WTC11 (cell line): ENCODE data around the gene MYOM1.

Experiments used
- ATF6 ChIP-seq: sonication (generic); formaldehyde crosslinking; IDR thresholded peaks from 2 replicates; pipeline ENCODE4 v1.8.1; 2023; ENCODE audit warnings: mild to moderate bottlenecking, missing genetic modification reagents
- E2F5 ChIP-seq: sonication (generic); formaldehyde crosslinking; IDR thresholded peaks from 2 replicates; pipeline ENCODE4 v1.8.1; 2022; ENCODE audit warnings: mild to moderate bottlenecking, moderate library complexity, missing genetic modification reagents
- ESRRA ChIP-seq: sonication (generic); formaldehyde crosslinking; IDR thresholded peaks from 2 replicates; pipeline ENCODE4 v1.8.1; 2022; ENCODE audit warnings: mild to moderate bottlenecking, missing genetic modification reagents, borderline replicate concordance
- MAX ChIP-seq: sonication (generic); formaldehyde crosslinking; IDR thresholded peaks from 2 replicates; pipeline ENCODE4 v1.8.0; 2022; ENCODE audit warnings: mild to moderate bottlenecking, missing genetic modification reagents
- TP53 ChIP-seq: sonication (generic); formaldehyde crosslinking; IDR thresholded peaks from 2 replicates; pipeline ENCODE4 v1.8.1; 2023; ENCODE audit warnings: mild to moderate bottlenecking, missing genetic modification reagents
- ZNF423 ChIP-seq: fragments of 250-450 bp; sonication (Bioruptor Pico); IDR thresholded peaks from 2 replicates; pipeline ENCODE4 v2.1.2; 2022; ENCODE audit warnings: mild to moderate bottlenecking, moderate library complexity
- TF ChIP-seq, protein P1 (sequence below): fragments of 200-600 bp; IDR thresholded peaks from 2 replicates; pipeline ENCODE4 v1.8.0; 2022; ENCODE audit warnings: antibody characterized with exemption
- TF ChIP-seq, protein P2 (sequence below): sonication (generic); formaldehyde crosslinking; IDR thresholded peaks from 2 replicates; pipeline ENCODE4 v1.8.1; 2022; ENCODE audit warnings: low read depth, mild to moderate bottlenecking, moderate library complexity, missing genetic modification reagents, borderline replicate concordance
- TF ChIP-seq, protein P3 (sequence below): sonication (generic); formaldehyde crosslinking; IDR thresholded peaks from 2 replicates; pipeline ENCODE4 v1.8.1; 2023; ENCODE audit warnings: mild to moderate bottlenecking, missing genetic modification reagents, moderate library complexity
- TF ChIP-seq, protein P4 (sequence below): sonication (generic); formaldehyde crosslinking; conservative IDR thresholded peaks from 2 replicates; pipeline ENCODE4 v1.8.1; 2023; ENCODE audit warnings: mild to moderate bottlenecking, low read depth, missing genetic modification reagents, moderate library complexity

DNA sequence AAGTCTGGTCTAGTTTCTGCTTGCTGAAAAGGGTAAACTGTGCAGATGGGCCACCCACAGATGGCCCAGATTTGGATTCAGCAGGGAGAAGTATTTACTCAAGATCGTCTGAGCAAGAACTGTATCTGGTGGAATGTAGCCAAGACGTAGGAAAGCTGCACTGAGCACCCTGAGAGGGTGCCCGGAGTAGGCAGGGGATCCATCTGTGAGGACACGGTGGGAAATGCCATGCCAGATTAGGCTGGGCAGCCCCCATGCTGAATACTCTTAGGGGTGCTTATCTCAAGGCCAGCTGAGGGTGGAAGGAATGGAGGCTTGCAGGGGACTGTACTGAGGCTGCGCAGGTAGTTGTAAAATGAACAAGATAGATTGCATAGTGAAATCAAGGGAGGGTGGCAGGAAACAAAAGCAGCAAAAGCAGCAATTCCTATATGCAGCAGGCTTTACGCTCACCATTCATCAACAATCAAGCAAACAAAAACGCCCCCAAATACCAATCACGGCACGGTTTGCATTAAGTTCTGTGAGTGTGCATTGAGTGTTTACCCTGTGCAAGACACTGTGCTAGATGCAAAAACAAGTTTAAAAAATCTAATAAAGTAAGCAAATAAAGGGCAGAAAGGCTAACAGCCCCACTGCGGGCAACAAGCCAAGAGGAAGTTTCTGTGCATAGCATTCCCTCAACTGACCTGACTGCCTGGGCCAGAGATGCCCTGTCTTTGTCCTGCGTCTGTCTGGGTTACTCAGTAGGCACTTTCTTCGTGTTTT, 174.7 kb downstream of the MYOM1 start:
- TF ChIP-seq E2F5 (CRISPR knock-in tag) (no peak), ESRRA (no peak), ZNF423 (no peak), TP53 (CRISPR knock-in tag) (no peak), ATF6 (CRISPR knock-in tag) (no peak), MAX (CRISPR knock-in tag) (no peak)
- TF ChIP-seq, protein P1, sequence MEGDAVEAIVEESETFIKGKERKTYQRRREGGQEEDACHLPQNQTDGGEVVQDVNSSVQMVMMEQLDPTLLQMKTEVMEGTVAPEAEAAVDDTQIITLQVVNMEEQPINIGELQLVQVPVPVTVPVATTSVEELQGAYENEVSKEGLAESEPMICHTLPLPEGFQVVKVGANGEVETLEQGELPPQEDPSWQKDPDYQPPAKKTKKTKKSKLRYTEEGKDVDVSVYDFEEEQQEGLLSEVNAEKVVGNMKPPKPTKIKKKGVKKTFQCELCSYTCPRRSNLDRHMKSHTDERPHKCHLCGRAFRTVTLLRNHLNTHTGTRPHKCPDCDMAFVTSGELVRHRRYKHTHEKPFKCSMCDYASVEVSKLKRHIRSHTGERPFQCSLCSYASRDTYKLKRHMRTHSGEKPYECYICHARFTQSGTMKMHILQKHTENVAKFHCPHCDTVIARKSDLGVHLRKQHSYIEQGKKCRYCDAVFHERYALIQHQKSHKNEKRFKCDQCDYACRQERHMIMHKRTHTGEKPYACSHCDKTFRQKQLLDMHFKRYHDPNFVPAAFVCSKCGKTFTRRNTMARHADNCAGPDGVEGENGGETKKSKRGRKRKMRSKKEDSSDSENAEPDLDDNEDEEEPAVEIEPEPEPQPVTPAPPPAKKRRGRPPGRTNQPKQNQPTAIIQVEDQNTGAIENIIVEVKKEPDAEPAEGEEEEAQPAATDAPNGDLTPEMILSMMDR, result no peak
- TF ChIP-seq, protein P2, sequence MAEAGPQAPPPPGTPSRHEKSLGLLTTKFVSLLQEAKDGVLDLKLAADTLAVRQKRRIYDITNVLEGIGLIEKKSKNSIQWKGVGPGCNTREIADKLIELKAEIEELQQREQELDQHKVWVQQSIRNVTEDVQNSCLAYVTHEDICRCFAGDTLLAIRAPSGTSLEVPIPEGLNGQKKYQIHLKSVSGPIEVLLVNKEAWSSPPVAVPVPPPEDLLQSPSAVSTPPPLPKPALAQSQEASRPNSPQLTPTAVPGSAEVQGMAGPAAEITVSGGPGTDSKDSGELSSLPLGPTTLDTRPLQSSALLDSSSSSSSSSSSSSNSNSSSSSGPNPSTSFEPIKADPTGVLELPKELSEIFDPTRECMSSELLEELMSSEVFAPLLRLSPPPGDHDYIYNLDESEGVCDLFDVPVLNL (CRISPR knock-in tag), result no peak
- TF ChIP-seq, protein P3, sequence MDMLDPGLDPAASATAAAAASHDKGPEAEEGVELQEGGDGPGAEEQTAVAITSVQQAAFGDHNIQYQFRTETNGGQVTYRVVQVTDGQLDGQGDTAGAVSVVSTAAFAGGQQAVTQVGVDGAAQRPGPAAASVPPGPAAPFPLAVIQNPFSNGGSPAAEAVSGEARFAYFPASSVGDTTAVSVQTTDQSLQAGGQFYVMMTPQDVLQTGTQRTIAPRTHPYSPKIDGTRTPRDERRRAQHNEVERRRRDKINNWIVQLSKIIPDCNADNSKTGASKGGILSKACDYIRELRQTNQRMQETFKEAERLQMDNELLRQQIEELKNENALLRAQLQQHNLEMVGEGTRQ, result no peak
- TF ChIP-seq, protein P4, sequence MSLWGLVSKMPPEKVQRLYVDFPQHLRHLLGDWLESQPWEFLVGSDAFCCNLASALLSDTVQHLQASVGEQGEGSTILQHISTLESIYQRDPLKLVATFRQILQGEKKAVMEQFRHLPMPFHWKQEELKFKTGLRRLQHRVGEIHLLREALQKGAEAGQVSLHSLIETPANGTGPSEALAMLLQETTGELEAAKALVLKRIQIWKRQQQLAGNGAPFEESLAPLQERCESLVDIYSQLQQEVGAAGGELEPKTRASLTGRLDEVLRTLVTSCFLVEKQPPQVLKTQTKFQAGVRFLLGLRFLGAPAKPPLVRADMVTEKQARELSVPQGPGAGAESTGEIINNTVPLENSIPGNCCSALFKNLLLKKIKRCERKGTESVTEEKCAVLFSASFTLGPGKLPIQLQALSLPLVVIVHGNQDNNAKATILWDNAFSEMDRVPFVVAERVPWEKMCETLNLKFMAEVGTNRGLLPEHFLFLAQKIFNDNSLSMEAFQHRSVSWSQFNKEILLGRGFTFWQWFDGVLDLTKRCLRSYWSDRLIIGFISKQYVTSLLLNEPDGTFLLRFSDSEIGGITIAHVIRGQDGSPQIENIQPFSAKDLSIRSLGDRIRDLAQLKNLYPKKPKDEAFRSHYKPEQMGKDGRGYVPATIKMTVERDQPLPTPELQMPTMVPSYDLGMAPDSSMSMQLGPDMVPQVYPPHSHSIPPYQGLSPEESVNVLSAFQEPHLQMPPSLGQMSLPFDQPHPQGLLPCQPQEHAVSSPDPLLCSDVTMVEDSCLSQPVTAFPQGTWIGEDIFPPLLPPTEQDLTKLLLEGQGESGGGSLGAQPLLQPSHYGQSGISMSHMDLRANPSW (CRISPR knock-in tag), result no peak
